GM18868 (cell line): ENCODE results near the gene STOM.
"Not testable (repeated sequence)": the region's sequence is repeated elsewhere in the genome, so short reads cannot be mapped to it uniquely, and the experiment has no call there.

Experiments
- ATAC-seq: cut with Tn5 transposase; IDR thresholded peaks from one replicate; pipeline ENCODE4 v1.9.1; 2021; ENCODE audit warnings: mild to moderate bottlenecking, moderate library complexity; ENCODE audit not compliant: unreplicated experiment

Gene STOM

DNA sequence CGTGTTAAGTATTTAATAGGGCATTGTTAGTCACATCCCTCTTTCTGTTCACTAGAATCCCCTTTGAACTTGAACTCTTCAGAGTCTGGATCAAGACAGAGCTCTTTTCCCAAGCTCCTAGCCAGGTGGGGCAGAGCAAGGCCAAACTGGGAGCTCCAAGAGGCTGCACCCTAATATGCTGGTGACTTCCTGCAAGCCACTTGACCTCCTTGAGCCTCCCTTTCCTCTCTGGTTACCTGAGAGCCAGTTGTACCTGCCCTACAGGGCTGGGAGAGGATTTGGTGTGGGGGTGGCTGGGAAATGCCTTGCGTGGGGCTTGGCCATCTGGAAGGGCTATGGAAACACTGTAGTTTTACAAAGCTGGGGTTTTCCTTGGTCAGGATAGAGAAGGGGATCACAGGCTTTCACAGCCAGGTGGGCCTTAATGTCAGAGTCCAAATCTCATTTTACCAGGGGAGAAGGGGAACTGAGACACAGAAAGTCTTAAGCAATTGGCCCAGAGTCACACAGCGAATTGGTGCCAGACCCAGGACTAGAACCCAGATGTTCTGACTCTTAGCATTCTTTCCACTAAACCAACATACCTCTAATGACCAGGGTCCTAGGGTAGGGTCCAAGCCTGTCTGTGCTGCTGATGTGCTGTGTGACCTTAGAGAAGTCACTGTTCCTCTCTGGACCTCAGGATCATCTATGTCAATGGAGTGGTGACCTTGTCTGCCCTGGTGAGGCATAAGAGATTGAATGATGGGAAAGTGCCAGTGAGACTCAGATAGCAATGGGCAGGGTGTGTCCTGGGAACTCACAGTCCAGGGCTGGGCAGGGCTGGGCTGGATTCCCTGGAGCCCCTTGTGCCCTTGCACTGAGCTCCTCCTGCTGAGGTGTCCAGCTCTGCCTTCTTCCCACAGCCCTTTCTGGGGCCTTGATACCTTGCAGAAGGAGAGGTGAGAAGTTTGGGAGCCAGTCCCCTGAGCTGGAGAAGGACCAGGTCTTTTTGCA is 66.3 kb downstream of the STOM start:
- no peak for ATAC-seq

DNA sequence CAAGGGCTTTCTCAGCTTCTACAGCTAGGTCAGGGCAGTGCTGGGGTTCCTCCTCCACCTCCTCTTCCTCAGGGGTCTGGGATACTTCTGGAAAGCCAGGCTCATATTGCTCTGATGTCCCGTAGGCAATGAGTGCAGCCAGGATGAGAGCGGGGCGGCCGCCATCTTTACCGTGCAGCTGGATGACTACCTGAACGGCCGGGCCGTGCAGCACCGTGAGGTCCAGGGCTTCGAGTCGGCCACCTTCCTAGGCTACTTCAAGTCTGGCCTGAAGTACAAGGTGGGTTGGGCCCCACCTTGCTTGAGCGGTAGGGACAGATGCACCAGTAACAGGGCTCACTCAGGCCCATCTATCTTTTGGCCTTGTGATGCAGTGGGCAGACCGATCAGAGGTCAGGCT is 67.3 kb downstream of the STOM start:
- no peak for ATAC-seq

DNA sequence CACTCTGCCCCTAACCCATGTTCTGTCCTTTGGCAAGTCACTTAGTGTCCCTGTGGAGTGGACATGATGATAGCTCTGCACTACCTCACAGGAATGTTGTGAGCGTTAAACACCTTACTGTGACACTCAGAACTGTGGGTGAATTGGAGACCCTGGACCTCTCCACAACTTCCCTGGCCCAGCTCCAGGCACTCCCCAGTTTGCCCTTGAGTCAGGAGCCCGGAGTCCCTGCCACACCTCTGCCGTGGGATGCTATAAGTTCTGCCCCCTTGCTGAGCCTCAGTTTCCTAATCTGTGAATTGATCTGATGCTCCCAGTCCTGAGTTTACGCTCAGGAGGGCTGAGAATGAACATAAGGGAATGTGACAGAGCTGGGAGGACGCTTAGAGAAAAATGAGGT is 67.7 kb downstream of the STOM start:
- ATAC-seq: no peak

DNA sequence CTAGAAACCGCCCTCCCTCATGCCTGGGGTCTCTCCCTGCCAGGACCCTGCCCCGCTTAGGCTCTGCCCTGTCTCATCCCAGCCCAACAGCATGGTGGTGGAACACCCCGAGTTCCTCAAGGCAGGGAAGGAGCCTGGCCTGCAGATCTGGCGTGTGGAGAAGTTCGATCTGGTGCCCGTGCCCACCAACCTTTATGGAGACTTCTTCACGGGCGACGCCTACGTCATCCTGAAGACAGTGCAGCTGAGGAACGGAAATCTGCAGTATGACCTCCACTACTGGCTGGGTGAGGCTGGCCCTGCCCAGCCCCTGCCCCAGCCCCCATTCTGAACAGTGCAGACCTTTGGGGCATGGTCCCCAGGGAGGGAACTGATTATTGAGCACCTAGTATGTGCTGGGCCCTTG is 68.2 kb downstream of the STOM start:
- no peak for ATAC-seq

DNA sequence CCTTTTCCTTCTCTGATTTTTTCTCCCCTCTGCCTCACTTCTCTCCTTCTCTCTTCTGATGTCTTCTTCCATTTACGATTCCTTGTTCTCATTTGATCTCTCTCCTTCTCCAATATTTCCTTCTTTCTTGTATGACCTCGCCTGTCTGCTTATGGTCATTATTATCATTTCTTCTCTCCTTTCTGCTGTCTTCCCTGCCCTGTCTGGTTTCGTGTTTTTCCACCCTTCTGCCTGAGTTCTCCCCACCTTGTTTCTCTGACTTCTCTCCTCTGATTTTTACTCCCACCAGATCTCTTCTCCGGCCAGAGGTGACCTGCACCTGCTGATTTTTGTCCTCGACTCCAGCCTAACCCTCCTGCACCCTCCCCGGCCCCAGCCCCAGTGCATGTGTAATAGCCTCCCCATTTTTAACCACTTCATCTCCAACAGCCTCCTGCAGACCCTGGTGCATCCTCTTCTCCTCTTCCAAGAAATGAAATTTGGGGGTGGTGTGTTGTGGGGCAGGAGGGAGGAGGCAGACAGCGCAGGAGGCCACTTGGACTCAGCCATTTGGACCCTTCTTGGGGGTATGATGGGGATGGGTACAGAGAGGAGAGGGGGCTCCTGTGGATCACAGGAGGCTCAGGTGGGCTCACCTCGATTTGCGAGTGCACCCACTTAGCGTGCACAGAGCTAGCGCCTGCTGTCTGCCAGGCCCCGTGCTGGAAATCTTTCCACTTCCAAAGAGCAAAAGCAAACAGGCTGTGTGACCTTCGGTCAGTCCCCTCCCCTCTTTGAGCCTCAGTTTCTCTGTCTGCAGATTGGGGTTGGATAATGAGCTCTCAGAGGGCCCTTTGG is 69.5 kb downstream of the STOM start:
- ATAC-seq: no peak

DNA sequence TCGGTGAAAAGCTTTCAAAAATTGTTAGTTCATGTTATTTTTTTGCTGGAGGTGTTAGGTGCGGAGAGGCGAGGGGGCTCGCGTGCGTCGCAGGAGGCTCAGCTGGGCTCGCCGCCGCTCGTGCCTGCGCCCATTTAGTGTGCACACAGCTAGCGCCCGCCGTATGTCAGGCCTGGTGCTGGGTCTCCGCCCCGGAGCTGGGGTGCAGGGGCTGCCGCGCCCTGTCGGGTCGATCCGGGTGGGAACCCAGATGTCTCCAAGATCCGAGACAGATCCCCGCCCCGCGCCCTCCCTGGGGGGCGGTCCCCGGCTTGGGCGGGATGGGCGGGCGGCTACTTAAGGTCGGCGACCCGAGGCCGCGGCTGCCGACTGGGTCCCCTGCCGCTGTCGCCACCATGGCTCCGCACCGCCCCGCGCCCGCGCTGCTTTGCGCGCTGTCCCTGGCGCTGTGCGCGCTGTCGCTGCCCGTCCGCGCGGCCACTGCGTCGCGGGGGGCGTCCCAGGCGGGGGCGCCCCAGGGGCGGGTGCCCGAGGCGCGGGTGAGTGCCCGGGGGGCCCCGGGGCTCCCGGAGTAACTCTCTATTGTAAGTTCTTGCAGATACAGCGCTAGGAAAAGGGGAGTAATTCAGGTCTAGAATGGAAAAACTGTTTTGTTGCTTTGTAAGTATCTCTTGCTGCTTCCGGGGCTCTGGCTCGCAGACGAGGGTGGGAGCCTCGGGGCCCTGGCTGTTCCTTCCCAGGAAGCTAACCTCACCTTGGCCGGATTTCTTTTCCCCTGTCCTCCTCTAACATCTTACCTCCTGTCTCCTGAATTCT is 70.4 kb downstream of the STOM start:
- ATAC-seq: no peak

DNA sequence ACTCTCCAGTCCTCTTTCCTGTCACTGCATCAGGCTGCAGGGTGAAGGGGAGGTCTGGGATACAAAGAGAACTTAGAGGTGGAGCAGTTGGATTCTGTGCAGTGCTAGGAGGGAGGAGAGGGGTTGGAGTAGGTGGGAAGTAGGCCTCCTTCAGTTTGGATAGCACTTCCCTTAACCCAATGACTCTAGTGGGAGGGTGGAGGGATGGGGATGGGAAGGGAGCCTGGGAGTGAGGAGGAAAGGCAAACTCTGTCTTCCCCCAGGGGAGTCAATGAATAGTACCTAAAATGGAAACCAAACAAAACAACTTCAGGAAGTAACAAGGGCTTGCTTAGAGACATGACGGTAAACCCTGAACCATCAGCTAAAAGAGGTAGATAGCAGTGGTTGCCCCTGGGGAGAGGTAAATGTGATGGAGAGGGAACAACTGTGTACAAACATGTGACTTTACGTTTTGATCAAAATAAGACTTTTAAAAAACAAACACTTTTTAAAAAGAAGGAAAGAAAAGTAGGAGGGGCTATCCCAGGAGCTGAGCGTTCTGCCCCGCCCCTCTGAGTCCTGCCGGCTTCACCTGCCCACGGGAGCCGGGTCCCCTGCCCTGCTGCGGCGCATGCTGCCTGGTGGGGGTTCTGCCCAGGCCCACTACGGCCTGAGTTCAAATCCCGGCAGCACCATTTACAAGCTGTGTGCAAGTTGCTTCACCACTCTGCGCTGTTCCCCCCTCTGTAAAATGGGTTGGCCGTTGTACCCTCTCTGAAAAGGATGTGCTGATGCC is 71.2 kb downstream of the STOM start:
- ATAC-seq: no peak

DNA sequence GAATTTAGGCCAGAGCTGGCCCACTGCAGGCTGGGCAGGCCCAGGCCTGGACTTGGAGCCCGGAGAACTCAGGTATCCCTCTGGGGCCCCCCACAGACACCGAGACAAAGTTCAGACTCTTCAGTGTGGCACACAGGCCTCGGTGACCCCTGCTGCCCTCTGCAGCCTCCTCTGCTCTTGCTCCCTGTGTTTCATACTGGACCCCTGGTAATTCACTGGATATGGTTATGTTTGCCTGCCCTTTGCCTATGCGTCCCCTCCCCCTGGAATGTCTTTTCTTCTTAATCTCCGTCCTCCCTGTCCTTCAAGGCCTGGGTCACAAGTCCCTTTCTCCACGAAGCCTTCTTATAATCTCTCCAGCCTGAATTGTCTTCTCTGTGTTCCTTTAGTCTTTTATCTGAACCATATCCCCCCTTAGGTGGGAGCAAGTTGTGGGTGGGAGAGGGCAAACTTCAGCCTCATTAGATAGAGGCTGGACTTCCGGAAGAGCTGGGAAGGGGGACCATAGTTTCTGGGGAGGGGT is 72.0 kb downstream of the STOM start:
- ATAC-seq: no peak

DNA sequence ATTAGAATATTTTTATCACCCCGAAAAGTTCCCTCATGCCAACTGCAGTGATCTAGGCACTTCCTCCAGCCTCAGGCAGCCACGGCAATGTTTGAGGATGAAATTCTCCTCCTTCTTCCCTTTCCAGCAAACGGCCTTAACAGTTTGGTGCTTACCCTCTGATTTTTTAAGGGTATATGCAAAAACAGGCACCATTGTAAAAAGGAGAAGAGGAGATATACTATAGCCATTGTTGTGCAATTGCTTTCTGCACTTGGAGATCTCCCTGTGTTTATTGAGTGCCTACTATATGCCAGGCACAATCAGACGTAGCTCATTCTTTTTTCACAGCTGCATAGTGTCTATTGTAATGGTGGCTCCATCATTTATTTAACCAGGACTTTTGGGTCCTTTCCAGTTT is 72.7 kb downstream of the STOM start:
- no peak for ATAC-seq

DNA sequence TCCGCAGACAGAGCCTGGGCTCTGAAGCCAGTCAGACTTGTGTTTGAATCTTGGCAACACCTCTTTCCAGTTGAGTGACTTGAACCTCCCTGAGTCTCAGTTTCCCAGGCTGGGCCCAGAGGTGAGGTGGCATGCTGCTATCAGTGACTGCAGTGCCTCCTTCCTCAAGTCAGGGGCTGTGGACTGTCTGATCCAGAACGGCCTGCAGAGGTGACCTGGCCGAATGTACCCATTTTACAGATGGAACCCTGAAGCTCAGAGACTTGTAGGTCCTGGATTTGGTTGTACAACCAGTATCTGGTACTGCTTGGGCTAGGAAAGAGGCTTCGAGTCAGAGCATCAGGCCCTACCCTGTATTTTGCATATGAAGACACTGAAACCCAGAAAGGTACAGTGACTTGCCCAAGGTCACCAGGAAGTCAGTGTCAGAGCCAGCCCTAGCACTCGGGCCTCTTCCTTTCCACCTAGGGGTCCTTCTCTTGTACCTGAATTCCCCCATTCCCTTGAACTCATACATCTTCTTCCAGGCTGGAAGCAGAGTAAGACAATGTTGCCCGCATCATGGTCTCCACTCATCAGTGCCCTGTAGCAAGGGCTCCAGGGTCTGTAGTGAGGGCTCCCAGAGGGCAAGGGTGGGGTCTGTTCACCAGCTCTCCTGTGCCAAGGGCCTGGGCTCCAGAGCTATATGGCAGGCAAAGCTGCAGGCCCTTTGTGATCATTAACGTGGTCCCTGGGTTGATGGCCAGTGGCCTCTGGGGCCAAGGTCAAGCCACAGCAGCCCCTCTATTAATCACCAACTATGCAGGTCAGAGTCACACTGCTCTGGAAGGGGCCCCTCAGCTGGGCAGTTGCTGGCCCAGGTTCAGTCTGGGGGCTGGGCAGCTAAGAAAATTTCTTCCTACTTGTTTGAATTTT is 73.6 kb downstream of the STOM start:
- no peak for ATAC-seq

DNA sequence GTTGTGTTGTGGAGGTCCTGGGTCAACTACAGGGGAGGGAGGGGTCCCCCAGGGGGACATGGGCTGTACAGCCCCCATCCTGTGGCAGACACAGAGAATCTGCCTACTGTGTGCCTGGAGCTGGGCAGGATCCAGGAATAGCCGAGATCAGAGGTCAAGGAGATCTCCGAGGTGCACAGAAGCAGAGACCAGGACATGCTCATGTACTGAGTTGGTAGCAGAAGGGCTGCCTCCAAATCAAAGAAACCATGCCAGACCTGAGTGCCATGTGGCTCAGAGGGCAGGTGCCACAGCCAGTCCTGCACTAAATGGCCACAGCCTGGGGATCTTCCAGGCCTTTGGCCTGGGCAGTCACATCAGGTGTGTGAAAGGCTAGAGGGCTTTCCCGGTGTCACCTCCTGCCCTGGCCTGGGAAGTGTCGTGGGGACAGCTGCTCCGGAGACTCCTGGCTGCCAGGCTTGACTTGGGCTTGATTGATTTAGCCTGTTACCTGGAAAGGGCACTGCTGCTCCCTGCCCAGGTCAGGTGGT is 74.3 kb downstream of the STOM start:
- no peak for ATAC-seq

DNA sequence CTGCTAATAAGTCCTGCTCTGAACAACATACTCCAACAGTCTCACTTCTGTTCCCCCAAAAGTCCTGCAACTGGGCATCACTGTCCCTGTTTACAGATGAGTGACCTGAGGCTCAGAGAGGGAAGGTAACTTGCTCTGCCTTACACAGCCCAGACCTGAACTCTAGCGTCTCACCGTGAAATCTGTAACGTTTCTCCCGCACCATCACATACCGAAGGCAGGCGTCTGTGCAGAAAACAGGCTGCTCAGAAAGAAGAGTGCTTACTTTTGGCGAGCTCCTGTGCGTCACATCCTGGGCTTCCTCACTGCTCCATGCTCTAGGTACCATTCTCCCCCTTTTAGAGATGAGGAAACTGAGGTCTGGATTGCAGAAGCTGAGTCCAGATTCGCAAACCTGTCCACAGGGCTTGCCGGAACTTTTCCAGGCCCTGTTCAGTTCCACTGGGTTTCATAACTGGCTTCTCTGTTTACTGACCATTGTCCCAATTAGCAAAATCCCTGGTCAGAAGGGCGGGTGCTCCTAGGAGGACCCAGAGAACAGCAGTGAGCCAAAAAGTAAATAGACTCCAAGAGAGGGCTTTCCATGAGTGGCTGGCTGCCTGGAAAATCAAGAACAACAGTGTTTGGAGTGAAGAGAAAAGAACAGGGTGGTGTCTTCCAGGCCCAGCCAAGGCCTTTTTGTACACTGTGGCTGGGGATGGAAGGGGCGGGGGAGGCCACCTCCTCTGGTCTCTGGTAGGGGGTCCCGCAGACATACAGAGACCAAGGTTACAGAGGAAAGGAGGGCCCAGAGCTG is 75.0 kb downstream of the STOM start:
- ATAC-seq: no peak

DNA sequence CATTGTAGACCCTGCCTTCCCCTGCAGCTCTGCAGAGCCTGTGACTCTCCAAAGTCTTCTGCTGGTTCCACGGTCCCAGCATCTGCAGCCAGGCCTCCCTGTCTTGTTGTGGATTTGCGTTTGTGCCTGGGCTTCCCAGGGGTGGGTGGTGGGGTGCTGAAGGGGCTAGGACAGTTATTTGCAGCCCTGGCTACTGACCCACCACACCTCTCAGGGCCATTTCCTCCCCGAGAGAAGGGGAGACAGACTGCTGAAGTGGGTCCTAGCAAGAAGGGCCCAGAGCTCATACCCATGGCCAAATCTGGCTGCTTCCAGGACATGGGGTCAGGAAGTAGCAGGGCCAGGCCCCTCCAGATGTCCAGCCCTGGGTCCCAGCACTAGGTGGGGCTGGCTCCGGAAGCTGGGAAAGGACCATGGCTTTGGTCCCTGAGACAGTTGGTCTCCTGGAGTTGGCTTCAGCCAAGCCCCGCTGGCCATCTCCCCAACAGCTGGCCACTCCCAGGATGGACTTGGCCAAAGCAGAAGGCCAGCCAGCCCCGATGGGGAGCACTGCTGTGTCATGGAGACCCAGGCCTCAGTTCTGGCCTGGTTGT is 75.8 kb downstream of the STOM start:
- ATAC-seq: no peak

DNA sequence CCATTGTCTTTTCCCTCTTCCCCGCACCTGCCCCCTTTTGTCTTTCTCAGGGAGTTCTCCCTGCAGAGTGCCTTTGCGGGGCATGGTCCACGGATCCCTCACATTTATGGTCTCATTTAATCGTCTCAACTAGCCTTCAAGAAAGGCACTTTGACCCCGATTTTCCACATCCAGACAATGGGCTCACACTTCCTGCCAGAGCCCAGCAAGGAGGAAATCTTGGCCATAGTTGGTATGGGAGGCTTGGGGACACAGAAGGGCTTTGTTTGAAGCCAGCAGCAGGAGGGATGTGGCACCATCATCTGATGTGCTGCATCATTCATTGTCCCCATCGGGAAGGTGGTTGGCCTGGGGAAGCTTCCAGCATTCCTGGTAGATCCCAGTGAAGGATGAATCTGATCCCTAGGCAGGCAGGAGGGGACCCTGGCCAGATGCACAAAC is 77.2 kb downstream of the STOM start:
- no peak for ATAC-seq

DNA sequence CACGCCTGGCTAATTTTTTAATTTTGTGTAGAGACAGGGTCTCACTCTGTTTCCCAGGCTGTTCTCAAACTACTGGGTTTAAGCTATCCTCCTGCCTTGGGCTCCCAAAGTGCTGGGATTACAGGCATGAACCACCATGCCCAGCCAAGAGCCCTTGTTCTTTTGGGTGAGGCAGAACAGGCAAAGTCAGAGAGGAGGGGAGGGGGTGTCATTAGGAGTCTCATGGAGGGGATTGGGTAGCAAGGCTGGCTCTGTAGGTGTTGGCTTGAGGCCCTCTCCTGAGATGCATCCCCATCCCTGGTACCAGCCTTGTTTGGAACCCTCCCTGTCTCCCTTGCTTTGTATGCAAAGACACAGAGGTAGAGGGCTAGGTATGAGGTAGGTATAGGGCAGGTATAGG is 78.0 kb downstream of the STOM start:
- no peak for ATAC-seq

DNA sequence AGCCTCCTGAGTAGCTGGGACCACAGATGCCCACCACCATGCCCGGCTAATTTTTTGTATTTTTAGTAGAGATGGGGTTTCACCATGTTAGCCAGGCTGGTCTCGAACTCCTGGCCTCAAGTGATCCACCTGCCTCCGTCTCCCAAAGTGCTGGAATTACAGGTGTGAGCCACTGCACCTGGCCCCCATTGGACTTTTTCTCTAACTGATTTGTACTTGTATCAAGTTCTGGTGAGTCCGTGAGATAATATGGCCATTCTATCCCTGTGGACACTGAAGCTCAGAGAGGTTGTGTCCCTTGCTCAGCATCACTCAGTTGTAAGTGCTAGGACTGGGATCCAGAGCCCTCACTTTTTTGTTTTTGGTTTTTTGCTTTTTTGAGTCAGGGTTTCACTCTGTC is 78.5 kb downstream of the STOM start:
- not testable (repeated sequence) for ATAC-seq

DNA sequence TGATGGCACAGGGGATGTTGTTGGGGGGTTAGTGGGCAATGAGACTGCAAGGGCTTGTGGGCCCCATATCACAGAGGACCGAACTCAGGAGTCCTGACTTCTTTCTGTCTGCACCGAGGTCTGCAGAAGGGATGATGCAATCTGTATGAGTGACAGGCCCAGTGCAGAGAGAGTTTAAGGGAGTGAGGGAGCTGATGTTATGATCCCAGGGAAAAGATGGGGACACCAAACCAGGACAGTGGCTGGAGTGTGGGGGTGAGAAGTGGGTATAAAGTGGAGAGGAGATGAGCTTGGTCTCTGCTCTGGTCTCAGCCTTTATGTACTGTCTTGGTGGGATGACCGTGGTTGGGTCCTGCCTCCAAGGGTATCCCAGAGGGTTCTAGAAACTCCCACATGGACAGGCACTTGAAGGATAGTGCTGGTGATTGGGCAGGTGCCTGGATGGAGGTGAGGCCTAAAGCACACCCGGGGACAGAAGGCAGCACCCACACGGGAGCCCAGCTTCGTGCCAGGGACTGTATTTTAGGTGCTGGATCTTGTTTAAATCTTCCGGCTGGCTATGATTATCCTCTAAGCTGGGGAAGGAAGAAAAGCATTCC is 80.2 kb downstream of the STOM start:
- ATAC-seq: no peak
